H1 (cell line): ENCODE data around the gene SMARCA2.

ENCODE experiments used
- CEBPB ChIP-seq: IDR thresholded peaks from 2 replicates; pipeline ENCODE4 v1.6.1; 2012; ENCODE audit warnings: low read depth, low read length
- CHD2 ChIP-seq: IDR thresholded peaks from 2 replicates; pipeline ENCODE4 v1.6.1; 2012; ENCODE audit warnings: low read length, improper control_type of control experiment
- EP300 ChIP-seq, 2 experiments: IDR thresholded peaks; 1 replicate in 1 of 2; 2 replicates in 1 of 2; pipeline ENCODE4 v1.6.1; 2011 to 2012; ENCODE audit warnings: low read depth in 2 of 2, low read length in 2 of 2, mild to moderate bottlenecking in 2 of 2, borderline replicate concordance in 1 of 2, inconsistent platforms in 1 of 2, moderate library complexity in 1 of 2
- EZH2 ChIP-seq: fragments of 200-600 bp; sonication (generic); IDR thresholded peaks from 2 replicates; pipeline ENCODE4 v1.7.1; 2012; ENCODE audit warnings: low read depth, mild to moderate bottlenecking, moderate library complexity, low read length, inconsistent platforms; ENCODE audit not compliant: severe bottlenecking
- POLR2A ChIP-seq, 2 experiments: IDR thresholded peaks; 1 replicate in 1 of 2; 2 replicates in 1 of 2; pipeline ENCODE4 v1.6.1; 2011; ENCODE audit warnings: low read depth in 2 of 2, low read length in 2 of 2, mild to moderate bottlenecking in 2 of 2; ENCODE audit errors: control extremely low read depth in 1 of 2
- SP4 ChIP-seq: IDR thresholded peaks from 2 replicates; pipeline ENCODE4 v1.6.1; 2012; ENCODE audit warnings: low read length, inconsistent platforms
- SUZ12 ChIP-seq: fragments of 200-600 bp; sonication (generic); IDR thresholded peaks from 2 replicates; pipeline ENCODE4 v1.6.1; 2012; ENCODE audit warnings: mild to moderate bottlenecking, inconsistent platforms, low read length, moderate library complexity, mixed read lengths
- YY1 ChIP-seq: IDR thresholded peaks from 2 replicates; pipeline ENCODE4 v1.6.1; 2011; ENCODE audit warnings: low read depth, mild to moderate bottlenecking, low read length
- TF ChIP-seq, protein P1 (sequence below), 3 experiments: IDR thresholded peaks; 1 replicate in 2 of 3; 2 replicates in 1 of 3; pipeline versions ENCODE4 v1.5.1 to v1.6.1; 2011; ENCODE audit warnings: low read length in 3 of 3, mild to moderate bottlenecking in 3 of 3, inconsistent platforms in 2 of 3, low read depth in 1 of 3, moderate library complexity in 1 of 3; ENCODE audit not compliant: insufficient read depth in 1 of 3; ENCODE audit errors: control extremely low read depth in 1 of 3

- TF ChIP-seq EP300 (IDR thresholded peaks at IDR 0.05; ENCODE audit: borderline replicate concordance in 1 of 2, low read depth in 2 of 2, low read length in 2 of 2) (no peak), CEBPB (no peak), SP4 (no peak), POLR2A (IDR thresholded peaks at IDR 0.05; ENCODE audit: control extremely low read depth in 1 of 2, low read depth in 2 of 2, low read length in 2 of 2) (no peak), YY1 (no peak), SUZ12 (no peak), EZH2 (no peak), CHD2 (no peak)
- TF ChIP-seq, protein P1, sequence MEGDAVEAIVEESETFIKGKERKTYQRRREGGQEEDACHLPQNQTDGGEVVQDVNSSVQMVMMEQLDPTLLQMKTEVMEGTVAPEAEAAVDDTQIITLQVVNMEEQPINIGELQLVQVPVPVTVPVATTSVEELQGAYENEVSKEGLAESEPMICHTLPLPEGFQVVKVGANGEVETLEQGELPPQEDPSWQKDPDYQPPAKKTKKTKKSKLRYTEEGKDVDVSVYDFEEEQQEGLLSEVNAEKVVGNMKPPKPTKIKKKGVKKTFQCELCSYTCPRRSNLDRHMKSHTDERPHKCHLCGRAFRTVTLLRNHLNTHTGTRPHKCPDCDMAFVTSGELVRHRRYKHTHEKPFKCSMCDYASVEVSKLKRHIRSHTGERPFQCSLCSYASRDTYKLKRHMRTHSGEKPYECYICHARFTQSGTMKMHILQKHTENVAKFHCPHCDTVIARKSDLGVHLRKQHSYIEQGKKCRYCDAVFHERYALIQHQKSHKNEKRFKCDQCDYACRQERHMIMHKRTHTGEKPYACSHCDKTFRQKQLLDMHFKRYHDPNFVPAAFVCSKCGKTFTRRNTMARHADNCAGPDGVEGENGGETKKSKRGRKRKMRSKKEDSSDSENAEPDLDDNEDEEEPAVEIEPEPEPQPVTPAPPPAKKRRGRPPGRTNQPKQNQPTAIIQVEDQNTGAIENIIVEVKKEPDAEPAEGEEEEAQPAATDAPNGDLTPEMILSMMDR (IDR thresholded peaks at IDR 0.05; ENCODE audit: control extremely low read depth in 1 of 3, insufficient read depth in 1 of 3, low read depth in 1 of 3, low read length in 3 of 3): no peak
These were observed 2.8 kb upstream of the SMARCA2 start for GRCh38 chr9:2012347-2012746.
